PC-3 (cell line): Measurements from ENCODE around the gene TWSG1. TPM values are rescaled to one million over a fixed set of nuclear protein-coding genes. Genes with fewer than 3 reads are reported as not detected.
"Not testable (repeated sequence)": the region's sequence is repeated elsewhere in the genome, so short reads cannot be mapped to it uniquely, and the experiment has no call there.

Experiments used
- ATAC-seq: fragments of 200-7000 bp; cut with Tn5 transposase; 2 replicates; pipeline ENCODE4 v1.9.1; 2020; ENCODE audit warnings: mild to moderate bottlenecking, moderate library complexity
- BruUV-seq: library from RNA; stranded (reverse); fragments of 400-500 nt; replicated peaks from 2 replicates; lab custom pipeline; 2021; lab: Mats Ljungman, UMichigan
- CTCF ChIA-PET: fragments of 300-600 bp; sonication (Branson Sonifier 250); formaldehyde crosslinking; loops from one replicate; lab custom pipeline; 2022; ENCODE audit warnings: antibody characterized with exemption; lab: Charles Lee
- POLR2A ChIA-PET: fragments of 300-600 bp; sonication (Branson Sonifier 250); formaldehyde crosslinking; loops from one replicate; lab custom pipeline; 2022; ENCODE audit warnings: antibody characterized with exemption; ENCODE audit not compliant: unreplicated experiment; lab: Charles Lee
- DNase-seq: peaks from one replicate; pipeline ENCODE4 v3.0.0-alpha.2; 2015
- H2AFZ ChIP-seq: fragments of 300-600 bp; sonication (generic); 2 replicates; pipeline ENCODE4 v1.6.0; 2016; ENCODE audit warnings: antibody characterized with exemption, low read length
- H3F3A ChIP-seq: fragments of 300-600 bp; sonication (generic); one replicate; pipeline ENCODE4 v1.6.0; 2017; ENCODE audit warnings: antibody characterized with exemption, low read length, control low read depth, mild to moderate bottlenecking; ENCODE audit not compliant: unreplicated experiment
- H3K27ac ChIP-seq: fragments of 300-600 bp; sonication (generic); 2 replicates; pipeline ENCODE4 v1.5.1; 2016; ENCODE audit warnings: mild to moderate bottlenecking, low read length
- H3K27me3 ChIP-seq: fragments of 300-600 bp; sonication (generic); 2 replicates; pipeline ENCODE4 v1.6.1; 2016; ENCODE audit warnings: low read length, mixed read lengths
- H3K36me3 ChIP-seq: fragments of 300-600 bp; sonication (generic); 2 replicates; pipeline ENCODE4 v1.6.1; 2016; ENCODE audit warnings: low read depth, mixed run types, low read length, mixed read lengths
- H3K4me1 ChIP-seq: fragments of 300-600 bp; sonication (generic); 2 replicates; pipeline ENCODE4 v1.5.1; 2016; ENCODE audit warnings: low read length; ENCODE audit not compliant: insufficient read depth
- H3K4me2 ChIP-seq: fragments of 300-600 bp; sonication (generic); 2 replicates; pipeline ENCODE4 v1.6.0; 2016; ENCODE audit warnings: low read length
- H3K4me3 ChIP-seq: fragments of 300-600 bp; sonication (generic); 2 replicates; pipeline ENCODE4 v1.5.1; 2016; ENCODE audit warnings: mild to moderate bottlenecking, low read length, mixed read lengths
- H3K79me2 ChIP-seq: fragments of 300-600 bp; sonication (generic); 2 replicates; pipeline ENCODE4 v1.6.1; 2017; ENCODE audit warnings: low read length, mixed read lengths
- H3K9ac ChIP-seq: fragments of 300-600 bp; sonication (generic); 2 replicates; pipeline ENCODE4 v1.6.0; 2016; ENCODE audit warnings: mild to moderate bottlenecking, low read length
- H3K9me2 ChIP-seq: fragments of 300-600 bp; sonication (generic); replicated peaks from 2 replicates; pipeline ENCODE4 v1.6.1; 2016; ENCODE audit warnings: mixed run types, low read length, mixed read lengths
- H3K9me3 ChIP-seq: fragments of 300-600 bp; sonication (generic); 2 replicates; pipeline ENCODE4 v1.6.1; 2016; ENCODE audit warnings: low read length, mixed read lengths
- H4K20me1 ChIP-seq: fragments of 300-600 bp; sonication (generic); 2 replicates; pipeline ENCODE4 v1.6.1; 2016; ENCODE audit warnings: low read length, mixed read lengths
- CTCF ChIP-seq: fragments of 300-600 bp; sonication (generic); conservative IDR thresholded peaks from 2 replicates; pipeline ENCODE4 v1.5.1; 2017; ENCODE audit warnings: antibody characterized with exemption, low read depth, mild to moderate bottlenecking, low read length
- EZH2 ChIP-seq: fragments of 300-600 bp; sonication (generic); IDR thresholded peaks from one replicate; pipeline ENCODE4 v1.6.1; 2017; ENCODE audit warnings: antibody characterized with exemption, mild to moderate bottlenecking, low read length; ENCODE audit not compliant: unreplicated experiment
- EZH2phosphoT487 ChIP-seq: fragments of 300-600 bp; sonication (generic); IDR thresholded peaks from 2 replicates; pipeline ENCODE4 v1.6.1; 2018; ENCODE audit warnings: mild to moderate bottlenecking, antibody characterized with exemption, low read length, borderline replicate concordance
- intact Hi-C: fragments of 100-400 bp; cut with micrococcal nuclease; formaldehyde crosslinking; loops from 2 replicates; pipeline ENCODE4 v1.9.0; 2023
- total RNA-seq: library from RNA; depleted of rRNA; stranded (reverse); fragments of >200 nt; gene quantifications from 2 replicates; pipeline ENCODE4 v1.2.3, GENCODE V29; 2014

TWSG1 gene
- total RNA-seq, 1 experiment from 2014 or later, result 32.8 TPM

DNA sequence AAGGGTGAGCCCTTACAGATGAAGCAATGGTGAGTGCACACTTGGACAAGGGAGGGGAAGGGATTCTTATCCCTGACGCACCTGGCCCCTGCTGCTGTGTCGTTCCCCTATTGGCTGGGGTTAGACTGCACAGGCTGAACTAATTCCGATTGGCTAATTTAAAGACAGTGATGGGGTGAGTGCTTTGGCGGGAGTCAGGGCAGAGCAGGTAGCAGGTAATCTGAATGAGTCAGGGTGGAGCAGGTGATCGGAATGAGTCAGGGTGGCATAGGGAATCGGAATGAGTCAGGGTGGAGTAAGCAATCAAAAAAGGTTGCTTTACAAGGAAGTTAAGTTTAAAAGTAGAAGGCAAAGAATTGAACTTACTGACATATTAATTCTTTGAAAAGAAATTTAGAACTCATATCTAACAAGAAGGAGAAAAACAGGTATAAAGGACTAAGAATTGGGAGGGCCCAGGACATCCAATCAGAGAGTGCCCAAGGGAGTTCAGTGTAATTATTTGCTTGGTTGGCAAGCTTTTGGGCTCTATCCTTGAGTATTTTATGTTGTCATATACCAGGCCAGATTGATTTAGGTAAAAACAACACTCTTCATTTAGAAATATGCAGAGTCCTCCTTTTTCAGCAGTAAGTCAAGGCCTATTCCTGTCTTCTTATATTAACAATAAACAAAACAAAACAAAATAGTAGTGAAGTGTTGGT is 88.4 kb downstream of the TWSG1 start:
- Histone ChIP-seq H4K20me1 (no peaks in the 10 kb centered on the region), H3K9me3 (peaks cover 10% of the 10 kb centered on the region; the same call in 1 of the 2 replicates), H3K36me3 (no peaks in the 10 kb centered on the region), H3K9me2 (no peaks in the 10 kb centered on the region), H2AFZ (peak overlapping the region; percentile 39; the same call in 1 of the 2 replicates), H3K27me3 (no peaks in the 10 kb centered on the region), H3K27ac (peak overlapping the region; percentile 98), H3F3A (peaks cover 6% of the 10 kb centered on the region), H3K4me1 (peaks cover 16% of the 10 kb centered on the region), H3K4me3 (no peak overlapping the region), H3K9ac (peak overlapping the region; percentile 74), H3K4me2 (peak overlapping the region; percentile 70), H3K79me2 (no peaks in the 10 kb centered on the region)
- CTCF ChIA-PET, result no interaction called here
- ATAC-seq, result peak; percentile 78
- TF ChIP-seq EZH2phosphoT487, result no peak
- TF ChIP-seq EZH2, result no peak
- no peak for TF ChIP-seq CTCF
- POLR2A ChIA-PET, result no interaction called here
- TSS peak; percentile 96 for BruUV-seq
- peak; percentile 93 for DNase-seq
- intact Hi-C loops, result loop anchor here (1.0 to 10.0 kb wide), 3 partner anchors 52 to 91 kb away; partner anchors contain the start of genes RALBP1 and TWSG1

DNA sequence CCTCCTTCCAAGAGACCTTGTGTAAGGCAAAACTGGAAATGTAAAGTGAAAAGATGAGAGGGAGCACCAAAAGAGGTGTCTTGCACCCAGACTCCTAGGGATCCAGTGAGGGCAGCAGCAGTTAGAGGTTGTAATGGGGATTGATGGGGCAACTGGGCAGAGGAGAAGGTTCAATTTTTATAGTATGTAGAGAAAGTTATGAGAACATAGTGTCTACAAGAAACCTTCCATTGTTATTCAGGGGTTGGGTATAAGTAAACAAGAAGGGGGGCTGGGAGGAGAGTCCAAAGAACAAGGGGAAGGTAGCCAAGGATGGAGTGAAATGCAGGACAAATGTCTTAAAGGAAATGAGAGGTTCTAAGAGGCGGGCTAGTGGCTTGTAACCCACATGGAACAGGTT is 89.1 kb downstream of the TWSG1 start:
- H3K27me3 ChIP-seq, BruUV-seq, H3K9me3 ChIP-seq, H3K9me2 ChIP-seq, DNase-seq, H3K36me3 ChIP-seq, ATAC-seq, POLR2A ChIA-PET, H3F3A ChIP-seq, H3K79me2 ChIP-seq, H3K4me3 ChIP-seq, H4K20me1 ChIP-seq, CTCF ChIA-PET: not testable (repeated sequence)
- intact Hi-C loops, result loop anchor here (1.0 to 10.0 kb wide), 3 partner anchors 51 to 91 kb away; partner anchors contain the start of genes RALBP1 and TWSG1
- Histone ChIP-seq H3K4me2 (peak overlapping the region; percentile 70), H3K27ac (peak overlapping the region; percentile 98), H3K9ac (peak overlapping the region; percentile 74), H3K4me1 (peaks cover 16% of the 10 kb centered on the region), H2AFZ (peak overlapping the region; percentile 39; the same call in 1 of the 2 replicates)

DNA sequence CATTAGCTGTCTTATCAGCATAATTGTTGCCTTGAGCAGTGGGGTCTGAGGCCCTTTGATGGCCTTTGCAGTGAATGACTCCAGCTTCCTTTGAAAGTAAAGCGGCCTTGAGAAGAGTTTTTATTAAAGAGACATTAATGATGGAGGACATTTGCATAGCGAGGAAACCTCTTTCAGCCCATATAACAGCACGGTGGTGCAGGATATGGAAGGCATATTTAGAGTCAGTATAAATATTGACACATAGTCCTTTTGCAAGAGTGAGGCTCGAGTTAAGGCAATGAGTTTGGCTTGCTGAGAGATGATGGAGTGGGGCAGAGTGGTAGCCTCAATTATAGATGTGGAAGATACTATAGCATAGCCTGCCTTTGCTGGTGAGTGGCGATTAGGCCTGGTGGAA is 89.7 kb downstream of the TWSG1 start:
- POLR2A ChIA-PET, DNase-seq, CTCF ChIA-PET, H3K9ac ChIP-seq, H3K9me2 ChIP-seq, H3F3A ChIP-seq, H3K9me3 ChIP-seq, H3K36me3 ChIP-seq, H2AFZ ChIP-seq, BruUV-seq, H3K4me2 ChIP-seq, H3K4me3 ChIP-seq, H3K79me2 ChIP-seq, H3K27me3 ChIP-seq, H4K20me1 ChIP-seq, ATAC-seq: not testable (repeated sequence)
- Histone ChIP-seq H3K27ac (peak overlapping the region; percentile 98), H3K4me1 (peaks cover 16% of the 10 kb centered on the region)
- intact Hi-C loops, result loop anchor here (10.0 kb wide), 1 partner anchor 89 kb away; the partner anchor contains the start of gene TWSG1
